ENCODE data around the gene CFAP97D2.
"Not testable (repeated sequence)": the region's sequence is repeated elsewhere in the genome, so short reads cannot be mapped to it uniquely, and the experiment has no call there.

CFAP97D2 gene

DNA sequence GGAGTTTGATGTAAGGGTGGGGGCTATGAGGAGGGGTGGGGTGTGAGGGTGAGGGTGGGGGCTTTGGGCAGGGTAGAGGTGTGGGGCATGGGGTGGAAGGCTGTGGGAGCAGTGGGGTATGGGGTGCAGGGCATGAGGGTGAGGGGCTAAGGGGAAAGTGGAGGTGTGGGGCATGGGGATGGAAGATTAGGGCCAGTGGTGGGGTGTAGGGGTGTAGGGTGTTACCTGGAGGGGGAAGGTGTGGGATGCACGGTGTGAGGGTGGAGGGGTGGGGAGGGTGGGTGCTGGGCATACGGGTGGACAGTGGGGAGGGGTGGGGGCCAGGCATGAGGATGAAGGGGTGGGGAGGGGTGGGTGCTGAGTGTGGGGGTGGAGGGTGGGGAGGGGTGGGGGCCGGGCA, 23.7 kb upstream of the CFAP97D2 start:
- TF ChIP-seq, protein P1, sequence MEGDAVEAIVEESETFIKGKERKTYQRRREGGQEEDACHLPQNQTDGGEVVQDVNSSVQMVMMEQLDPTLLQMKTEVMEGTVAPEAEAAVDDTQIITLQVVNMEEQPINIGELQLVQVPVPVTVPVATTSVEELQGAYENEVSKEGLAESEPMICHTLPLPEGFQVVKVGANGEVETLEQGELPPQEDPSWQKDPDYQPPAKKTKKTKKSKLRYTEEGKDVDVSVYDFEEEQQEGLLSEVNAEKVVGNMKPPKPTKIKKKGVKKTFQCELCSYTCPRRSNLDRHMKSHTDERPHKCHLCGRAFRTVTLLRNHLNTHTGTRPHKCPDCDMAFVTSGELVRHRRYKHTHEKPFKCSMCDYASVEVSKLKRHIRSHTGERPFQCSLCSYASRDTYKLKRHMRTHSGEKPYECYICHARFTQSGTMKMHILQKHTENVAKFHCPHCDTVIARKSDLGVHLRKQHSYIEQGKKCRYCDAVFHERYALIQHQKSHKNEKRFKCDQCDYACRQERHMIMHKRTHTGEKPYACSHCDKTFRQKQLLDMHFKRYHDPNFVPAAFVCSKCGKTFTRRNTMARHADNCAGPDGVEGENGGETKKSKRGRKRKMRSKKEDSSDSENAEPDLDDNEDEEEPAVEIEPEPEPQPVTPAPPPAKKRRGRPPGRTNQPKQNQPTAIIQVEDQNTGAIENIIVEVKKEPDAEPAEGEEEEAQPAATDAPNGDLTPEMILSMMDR (IDR thresholded peaks at IDR 0.05; ENCODE audit: low read depth, low read length, missing control alignments): no peak
- no peak overlapping the region for H3K4me3 ChIP-seq (replicated peaks; ENCODE audit: low read depth, low read length)
- no peak for DNase-seq (ENCODE audit: extremely low read depth, low read depth)

DNA sequence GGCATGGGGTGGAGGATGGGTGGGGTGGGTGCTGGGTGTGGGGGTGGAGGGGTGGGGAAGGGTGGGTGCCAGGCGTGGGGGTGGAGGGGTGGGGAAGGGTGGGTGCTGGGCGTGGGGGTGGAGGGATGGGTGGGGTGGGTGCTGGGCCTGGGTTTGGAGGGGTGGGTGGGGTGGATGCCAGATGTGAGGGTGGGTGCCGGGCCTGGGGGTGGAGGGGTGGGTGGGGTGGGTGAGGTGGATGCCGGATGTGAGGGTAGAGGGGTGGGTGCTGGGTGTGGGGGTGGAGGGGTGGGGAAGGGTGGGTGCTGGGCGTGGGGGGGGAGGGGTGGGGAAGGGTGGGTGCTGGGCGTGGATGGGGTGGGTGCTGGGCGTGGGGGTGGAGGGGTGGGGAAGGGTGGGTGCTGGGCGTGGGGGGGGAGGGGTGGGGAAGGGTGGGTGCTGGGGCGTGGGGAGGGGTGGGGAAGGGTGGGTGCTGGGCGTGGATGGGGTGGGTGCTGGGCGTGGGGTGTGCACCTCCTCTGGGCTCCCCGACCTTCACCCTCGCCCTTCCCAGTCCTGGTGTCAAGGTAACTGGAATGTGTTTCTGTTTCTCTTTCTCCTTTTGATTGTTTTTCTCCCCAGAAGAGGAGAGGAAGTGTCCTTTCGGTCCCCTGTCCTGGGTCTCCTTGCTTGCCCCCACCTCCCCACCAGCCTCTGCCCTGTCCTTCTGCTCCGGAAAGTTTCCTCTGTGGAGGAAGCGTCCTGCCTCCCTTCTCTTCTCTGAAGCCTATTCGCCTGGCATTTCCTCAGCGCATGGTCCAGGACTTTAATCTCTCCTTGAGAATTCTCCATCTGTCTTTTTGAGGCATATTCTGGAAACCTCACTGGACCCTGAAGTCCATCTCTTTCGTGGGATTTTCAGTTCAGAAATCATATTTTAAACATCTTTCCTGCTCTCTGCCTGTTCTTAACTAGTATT, 22.9 kb upstream of the CFAP97D2 start:
- TF ChIP-seq, protein P1 (IDR thresholded peaks at IDR 0.05; ENCODE audit: low read depth, low read length, missing control alignments): no peak
- DNase-seq (ENCODE audit: extremely low read depth, low read depth): no peak
- no peak overlapping the region for H3K4me3 ChIP-seq (replicated peaks; ENCODE audit: low read depth, low read length)

DNA sequence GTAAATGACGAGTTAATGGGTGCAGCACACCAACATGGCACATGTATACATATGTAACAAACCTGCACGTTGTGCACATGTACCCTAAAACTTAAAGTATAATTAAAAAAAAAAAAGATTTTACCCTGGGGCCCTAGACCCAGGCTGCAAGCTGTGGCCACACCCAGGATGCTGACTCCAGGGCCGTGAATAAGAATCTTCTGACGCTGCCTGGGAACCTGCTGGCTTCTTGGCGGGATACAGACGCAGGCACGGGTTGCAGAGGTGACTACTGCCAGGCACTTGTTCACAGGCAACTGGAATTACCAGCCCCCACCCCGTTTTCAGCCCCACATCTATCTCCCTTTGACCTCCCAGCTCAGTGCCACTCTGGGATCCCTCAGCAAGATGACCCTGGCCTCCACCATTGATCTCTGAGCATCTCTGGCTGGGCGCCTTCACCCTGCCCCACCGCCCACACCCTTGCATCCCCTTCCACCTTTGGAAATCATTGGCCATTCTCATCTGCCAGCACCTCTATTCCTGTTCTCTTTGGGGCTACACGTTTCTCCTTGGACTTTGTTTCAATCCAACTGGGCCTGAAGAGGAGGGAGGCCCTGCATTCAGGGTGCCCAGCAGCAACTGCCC, 21.1 kb upstream of the CFAP97D2 start:
- TF ChIP-seq, protein P1 (IDR thresholded peaks at IDR 0.05; ENCODE audit: low read depth, low read length, missing control alignments): no peak
- no peak overlapping the region for H3K4me3 ChIP-seq (replicated peaks; ENCODE audit: low read depth, low read length)
- no peak for DNase-seq (ENCODE audit: extremely low read depth, low read depth)

DNA sequence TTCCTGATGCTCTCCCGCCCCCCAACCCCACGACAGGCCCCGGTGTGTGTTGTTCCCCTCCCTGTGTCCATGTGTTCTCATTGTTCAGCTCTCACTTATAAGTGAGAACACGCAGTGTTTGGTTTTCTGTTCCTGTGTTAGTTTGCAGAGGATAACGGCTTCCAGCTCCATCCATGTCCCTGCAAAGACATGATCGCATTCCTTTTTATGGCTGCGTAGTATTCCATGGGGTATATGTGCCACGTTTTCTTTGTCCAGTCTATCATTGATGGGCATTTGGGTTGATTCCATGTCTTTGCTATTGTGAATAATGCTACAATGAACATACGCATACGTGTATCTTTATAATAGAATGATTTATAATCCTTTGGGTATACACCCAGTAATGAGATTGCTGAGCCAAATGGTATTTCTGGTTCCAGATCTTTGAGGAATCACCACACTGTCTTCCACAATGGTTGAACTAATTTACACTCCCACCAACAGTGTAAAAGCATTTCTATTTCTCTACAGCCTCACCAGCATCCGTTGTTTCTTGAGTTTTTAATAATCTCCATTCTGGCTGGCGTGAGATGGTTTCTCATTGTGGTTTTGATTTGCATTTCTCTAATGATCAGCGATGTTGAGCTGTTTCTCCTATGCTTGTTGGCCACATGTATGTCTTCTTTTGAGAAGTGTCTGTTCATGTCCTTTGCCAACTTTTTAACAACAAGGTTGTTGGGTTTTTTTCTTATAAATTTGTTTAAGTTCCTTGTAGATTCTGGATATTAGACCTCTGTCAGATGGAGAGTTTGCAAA, 20.0 kb upstream of the CFAP97D2 start:
- not testable (repeated sequence) for H3K4me3 ChIP-seq (replicated peaks; ENCODE audit: low read depth, low read length); DNase-seq (ENCODE audit: extremely low read depth, low read depth)

DNA sequence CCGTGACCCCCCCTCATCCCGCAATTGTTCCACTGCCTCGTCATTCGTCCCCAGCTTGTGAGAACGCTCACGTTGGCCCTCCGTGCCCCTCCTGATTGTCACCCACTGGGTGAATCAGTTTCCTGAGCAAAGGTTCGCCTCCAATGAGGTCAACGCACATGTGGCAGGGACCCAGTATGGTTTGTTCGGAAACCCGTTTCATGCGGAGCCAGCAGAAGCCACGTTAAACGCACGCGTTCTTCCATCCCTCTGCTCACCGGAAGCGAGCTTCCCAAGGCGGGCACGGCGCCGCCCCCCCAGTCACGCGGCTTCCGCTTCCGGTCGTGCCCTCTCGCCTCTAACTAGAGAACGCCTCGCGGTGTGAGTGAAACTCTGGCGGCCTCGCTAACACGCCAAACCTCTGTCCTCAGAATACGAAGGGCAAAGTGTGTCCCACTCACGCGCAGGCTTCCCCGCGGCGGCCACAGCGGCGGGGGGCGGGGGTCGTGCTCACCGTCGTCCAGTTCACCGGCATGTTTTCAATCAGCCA, 18.0 kb upstream of the CFAP97D2 start:
- no peak for DNase-seq (ENCODE audit: extremely low read depth, low read depth)
- H3K4me3 ChIP-seq (replicated peaks; ENCODE audit: low read depth, low read length): no peak overlapping the region
- TF ChIP-seq, protein P1 (IDR thresholded peaks at IDR 0.05; ENCODE audit: low read depth, low read length, missing control alignments): no peak

DNA sequence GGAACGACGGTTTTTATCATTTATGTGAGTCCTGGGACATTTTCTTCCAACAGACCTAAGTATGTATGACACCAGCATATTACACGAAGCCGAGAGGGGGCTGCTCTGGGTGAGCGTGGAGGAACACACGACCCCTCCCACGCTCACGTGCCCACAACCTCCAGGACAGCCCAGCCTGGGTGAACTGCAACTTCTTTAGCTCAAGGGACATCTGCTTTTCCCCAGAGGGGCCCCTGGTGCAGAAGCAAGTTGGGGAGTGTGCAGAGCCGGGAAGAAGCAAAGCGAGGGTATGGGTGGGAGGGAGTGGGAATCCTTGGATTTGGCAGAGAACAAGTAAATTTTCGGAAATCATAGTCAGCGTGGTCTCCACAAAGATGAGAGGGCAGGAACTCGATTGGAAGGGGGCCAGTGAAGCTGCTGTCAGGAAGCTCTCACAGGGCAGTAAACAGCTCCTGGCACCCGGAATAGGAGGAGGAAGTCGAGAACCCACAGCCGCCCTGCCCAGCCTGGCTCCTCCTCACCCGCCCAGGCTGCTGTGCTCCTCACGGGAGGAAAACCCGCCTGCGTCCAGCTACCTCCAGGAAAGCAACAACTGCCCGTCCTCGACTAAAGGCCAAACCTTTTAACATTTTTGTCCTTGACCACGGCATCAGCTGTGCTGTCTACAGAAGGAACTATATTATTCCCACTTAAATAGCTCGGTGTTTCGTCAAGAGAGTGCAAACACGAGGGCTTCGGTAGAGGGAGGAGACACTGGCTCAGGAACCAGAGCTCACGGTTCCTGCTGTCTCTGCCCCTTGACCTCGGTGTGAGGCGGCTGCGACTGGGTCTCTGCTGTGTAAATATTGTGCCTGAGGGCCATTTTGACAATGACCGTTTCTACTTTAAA, 17.2 kb upstream of the CFAP97D2 start:
- DNase-seq (ENCODE audit: extremely low read depth, low read depth): no peak
- TF ChIP-seq, protein P1 (IDR thresholded peaks at IDR 0.05; ENCODE audit: low read depth, low read length, missing control alignments): no peak
- no peak overlapping the region for H3K4me3 ChIP-seq (replicated peaks; ENCODE audit: low read depth, low read length)
